ENCODE data around the gene THSD7B.

Gene THSD7B

GRCh38 chr2:137138263-137138662, 372.9 kb downstream of the THSD7B start:
- Mint-ChIP-seq H3K36me3 (ENCODE audit: low read depth) (no peaks in the 10 kb centered on the region), H3K4me3 (no peak overlapping the region), H3K27ac (no peak overlapping the region), H3K4me1 (peaks cover under 1% of the 10 kb centered on the region), H3K9me3 (no peaks in the 10 kb centered on the region), H3K27me3 (ENCODE audit: low read depth, poor library complexity) (peaks cover 3% of the 10 kb centered on the region)
- no peak for DNase-seq
- TF ChIP-seq CTCF (IDR thresholded peaks at IDR 0.05), result no peak

- H3K4me1 Mint-ChIP-seq, result peaks cover 15% of the 10 kb centered on the region
- no peaks in the 10 kb centered on the region for H3K36me3 Mint-ChIP-seq (ENCODE audit: low read depth)
- TF ChIP-seq CTCF (IDR thresholded peaks at IDR 0.05), result no peak
- peaks cover 6% of the 10 kb centered on the region for H3K9me3 Mint-ChIP-seq
- H3K4me3 Mint-ChIP-seq, result no peak overlapping the region
- DNase-seq, result no peak
- peaks cover 5% of the 10 kb centered on the region for H3K27me3 Mint-ChIP-seq (ENCODE audit: low read depth, poor library complexity)
- no peak overlapping the region for H3K27ac Mint-ChIP-seq
Observed at GRCh38 chr2:137151731-137152130, 386.4 kb downstream of the THSD7B start.

GRCh38 chr2:137154946-137155345, 389.6 kb downstream of the THSD7B start:
- Mint-ChIP-seq H3K9me3 (no peaks in the 10 kb centered on the region), H3K36me3 (ENCODE audit: low read depth) (no peaks in the 10 kb centered on the region), H3K27ac (no peak overlapping the region), H3K4me1 (peaks cover 15% of the 10 kb centered on the region), H3K4me3 (no peak overlapping the region), H3K27me3 (ENCODE audit: low read depth, poor library complexity) (peaks cover 7% of the 10 kb centered on the region)
- no peak for TF ChIP-seq CTCF (IDR thresholded peaks at IDR 0.05)
- no peak for DNase-seq

- Mint-ChIP-seq H3K4me3 (no peak overlapping the region), H3K36me3 (ENCODE audit: low read depth) (no peaks in the 10 kb centered on the region), H3K4me1 (peaks cover 15% of the 10 kb centered on the region), H3K9me3 (no peaks in the 10 kb centered on the region), H3K27me3 (ENCODE audit: low read depth, poor library complexity) (peaks cover 11% of the 10 kb centered on the region), H3K27ac (no peak overlapping the region)
- no peak for TF ChIP-seq CTCF (IDR thresholded peaks at IDR 0.05)
- DNase-seq, result no peak
Observed at GRCh38 chr2:137155356-137156104, 390.2 kb downstream of the THSD7B start.

- H3K9me3 Mint-ChIP-seq, result no peaks in the 10 kb centered on the region
- H3K36me3 Mint-ChIP-seq (ENCODE audit: low read depth), result no peaks in the 10 kb centered on the region
- peaks cover 11% of the 10 kb centered on the region for H3K27me3 Mint-ChIP-seq (ENCODE audit: low read depth, poor library complexity)
- no peak overlapping the region for H3K4me3 Mint-ChIP-seq
- H3K27ac Mint-ChIP-seq, result peak overlapping the region; percentile 64
- no peak for TF ChIP-seq CTCF (IDR thresholded peaks at IDR 0.05)
- H3K4me1 Mint-ChIP-seq, result peaks cover 15% of the 10 kb centered on the region
- peak; percentile 8 for DNase-seq
Observed at GRCh38 chr2:137156221-137156844, 391.0 kb downstream of the THSD7B start.

- Mint-ChIP-seq H3K4me3 (no peak overlapping the region), H3K9me3 (no peaks in the 10 kb centered on the region), H3K36me3 (ENCODE audit: low read depth) (no peaks in the 10 kb centered on the region), H3K27me3 (ENCODE audit: low read depth, poor library complexity) (peaks cover 11% of the 10 kb centered on the region), H3K4me1 (peaks cover 15% of the 10 kb centered on the region), H3K27ac (no peak overlapping the region)
- no peak for DNase-seq
- no peak for TF ChIP-seq CTCF (IDR thresholded peaks at IDR 0.05)
Observed at GRCh38 chr2:137157851-137158250, 392.5 kb downstream of the THSD7B start.

Data from nephron progenitor cell (in vitro differentiated cells).